ENCODE measurements around the gene KCNMA1. TPM values are rescaled to one million over a fixed set of nuclear protein-coding genes. Genes with fewer than 3 reads are reported as not detected.

Gene KCNMA1
- total and polyA plus RNA-seq, 9 of the 15 experiments (the other 6 are each of a cell fraction or from before 2014, with no cell fraction given): 0.01 to 0.95 (median 0.15) TPM; not detected in 4

GRCh38 chr10:77358656-77359055 lies 279.0 kb downstream of the KCNMA1 start (continued):
- TF ChIP-seq ETV6 (IDR thresholded peaks at IDR 0.05; ENCODE audit: borderline replicate concordance in 1 of 2, low read depth in 2 of 2, low read length in 1 of 2): no peak
- TF ChIP-seq ETV6 (CRISPR knock-in tag; IDR thresholded peaks at IDR 0.05; ENCODE audit: borderline replicate concordance): no peak
- no peak for TF ChIP-seq MECOM (CRISPR knock-in tag; IDR thresholded peaks at IDR 0.05)
- TF ChIP-seq ZHX1 (conservative IDR thresholded peaks at IDR 0.05; ENCODE audit: low read length): no peak

- no peak for FAIRE-seq
- POLR2A ChIA-PET: no interaction called here
Measured at GRCh38 chr10:77357611-77358310, 279.8 kb downstream of the KCNMA1 start.

More at GRCh38 chr10:77357611-77358310, 279.8 kb downstream of the KCNMA1 start:
- 0% methylated on average over 4 of the region's 4 CpGs for WGBS (ENCODE audit: insufficient coverage, low coverage, missing lambda C conversion rate)
- ATAC-seq (no peak), DNase-seq (ENCODE audit: extremely low read depth in 1 of 4, low spot score in 3 of 4) (no peak)
- no peak overlapping the region for H3K27ac ChIP-seq (ENCODE audit: extremely low read depth, low read depth, low read length)
- no peaks in the 10 kb centered on the region for H3K9me1 ChIP-seq (ENCODE audit: control insufficient read depth, insufficient read depth, low read length)
- no peak overlapping the region for H3K4me2 ChIP-seq (ENCODE audit: insufficient read depth, low read length)
- no peak overlapping the region for H3K4me3 ChIP-seq
- H4K20me1 ChIP-seq (replicated peaks; ENCODE audit: control insufficient read depth, insufficient read depth, low read length): no peaks in the 10 kb centered on the region; the same call in 1 of the 2 replicates
- BruUV-seq (replicated peaks): no TSS peak
- intact Hi-C loops (cut with micrococcal nuclease) (no loop called here), in situ Hi-C loops (cut with MboI) (no loop called here)
- CTCF ChIA-PET (ENCODE audit: low intra/inter-chr PET ratio): no interaction called here
- peaks cover 0 to 23% of the 10 kb centered on the region in 2 experiments; a peak in 2 of 5 replicates for H3K27me3 ChIP-seq (ENCODE audit: control insufficient read depth in 2 of 2, insufficient read depth in 2 of 2, low read length in 2 of 2)
- no peak overlapping the region for H2AFZ ChIP-seq (ENCODE audit: low read depth, low read length)
- no peaks in the 10 kb centered on the region for H3K36me3 ChIP-seq (ENCODE audit: control insufficient read depth, insufficient read depth, low read length)
- H3K79me2 ChIP-seq (ENCODE audit: control insufficient read depth, insufficient read depth, low read length): no peaks in the 10 kb centered on the region
- H3K9me3 ChIP-seq (replicated peaks; ENCODE audit: control insufficient read depth, insufficient read depth, low read depth, low read length): no peaks in the 10 kb centered on the region
- H3K9ac ChIP-seq (ENCODE audit: insufficient read depth in 1 of 2, low read depth in 2 of 2, low read length in 2 of 2): no peak overlapping the region
- TF ChIP-seq CREB3 (tag; conservative IDR thresholded peaks at IDR 0.05; ENCODE audit: low read depth): no peak
- no peak for TF ChIP-seq SRSF7 (optimal IDR thresholded peaks at IDR 0.05; ENCODE audit: low read depth, low read length)
- H3K4me1 ChIP-seq (replicated peaks in 1 of 2; ENCODE audit: control insufficient read depth in 2 of 2, insufficient read depth in 2 of 2, low read length in 2 of 2): no peaks in the 10 kb centered on the region
